ENCODE results near the gene CTRL.

The CTRL gene

DNA sequence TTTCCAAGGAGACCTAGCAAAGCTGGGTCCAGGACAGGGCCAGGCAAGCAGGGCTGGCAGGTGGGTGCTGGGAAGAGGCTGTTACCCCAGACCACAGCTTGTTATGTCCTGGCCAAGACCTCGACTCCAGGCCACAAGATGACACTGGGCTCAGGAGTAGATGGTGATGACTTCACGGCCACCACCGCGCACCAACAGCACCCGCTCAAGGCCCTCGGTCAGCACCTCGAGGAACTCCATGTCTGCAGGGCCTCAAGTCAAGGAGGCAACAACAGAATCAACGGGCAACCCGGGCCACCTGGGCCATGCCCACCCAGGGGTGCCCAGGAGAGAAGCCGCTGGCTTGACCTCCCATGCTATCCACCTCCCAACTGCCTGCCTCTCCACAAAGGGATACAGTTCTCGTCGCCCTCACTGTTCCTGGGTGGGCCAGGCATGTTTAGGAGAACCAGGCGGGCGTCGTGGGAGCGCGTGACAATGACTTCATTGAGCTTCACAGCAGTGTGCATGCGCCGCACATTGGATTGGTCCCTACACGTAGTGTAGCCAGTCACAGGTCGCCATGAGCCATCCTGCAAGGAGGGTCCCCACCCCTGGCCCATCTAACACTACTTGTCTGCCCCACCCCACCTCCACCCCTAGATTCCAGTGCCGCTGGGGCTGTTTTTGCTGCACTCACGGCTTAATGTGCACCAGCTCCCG, 13.2 kb upstream of the CTRL start:
- Histone ChIP-seq H3K79me1 (ENCODE audit: low read length) (no peaks in the 10 kb centered on the region), H3K4me3 (ENCODE audit: low read depth, low read length) (no peak overlapping the region), H3K9me3 (ENCODE audit: insufficient read depth, low read depth, low read length) (peaks cover 6% of the 10 kb centered on the region), H3K79me2 (ENCODE audit: control insufficient read depth, insufficient read depth, low read length, poor library complexity) (no peaks in the 10 kb centered on the region), H3K27me3 (ENCODE audit: insufficient read depth, low read length) (no peaks in the 10 kb centered on the region), H3K9ac (ENCODE audit: low read length) (no peak overlapping the region), H4K8ac (ENCODE audit: low read depth, low read length) (no peak overlapping the region), H3K18ac (ENCODE audit: low read length) (no peak overlapping the region), H4K91ac (ENCODE audit: low read depth, low read length) (no peak overlapping the region), H2BK12ac (ENCODE audit: low read length) (no peak overlapping the region), H4K12ac (ENCODE audit: low read depth, low read length) (no peak overlapping the region), H3K4me1 (ENCODE audit: control insufficient read depth in 1 of 2, insufficient read depth in 2 of 2, low read length in 2 of 2) (no peaks in the 10 kb centered on the region), H2AK5ac (ENCODE audit: low read length) (no peak overlapping the region), H2BK5ac (ENCODE audit: low read depth, low read length, poor library complexity) (no peak overlapping the region), H3K36me3 (ENCODE audit: control insufficient read depth in 1 of 2, insufficient read depth in 2 of 2, low read length in 2 of 2) (peaks cover 92 to 94% of the 10 kb centered on the region in 2 experiments), H2AFZ (ENCODE audit: insufficient read depth, low read length, poor library complexity) (no peak overlapping the region), H3K23ac (ENCODE audit: low read length) (no peak overlapping the region), H3K14ac (ENCODE audit: low read length) (no peak overlapping the region), H3K27ac (ENCODE audit: low read depth, low read length) (no peak overlapping the region), H3K4ac (ENCODE audit: low read depth, low read length) (no peak overlapping the region), H2BK120ac (ENCODE audit: insufficient read depth, low read length, poor library complexity) (no peak overlapping the region), H3K4me2 (ENCODE audit: low read length) (no peak overlapping the region)
- DNase-seq = no peak
- WGBS (ENCODE audit: extremely low coverage, insufficient coverage, insufficient read length) = no CpG with 5 or more reads among the region's 24 CpGs

DNA sequence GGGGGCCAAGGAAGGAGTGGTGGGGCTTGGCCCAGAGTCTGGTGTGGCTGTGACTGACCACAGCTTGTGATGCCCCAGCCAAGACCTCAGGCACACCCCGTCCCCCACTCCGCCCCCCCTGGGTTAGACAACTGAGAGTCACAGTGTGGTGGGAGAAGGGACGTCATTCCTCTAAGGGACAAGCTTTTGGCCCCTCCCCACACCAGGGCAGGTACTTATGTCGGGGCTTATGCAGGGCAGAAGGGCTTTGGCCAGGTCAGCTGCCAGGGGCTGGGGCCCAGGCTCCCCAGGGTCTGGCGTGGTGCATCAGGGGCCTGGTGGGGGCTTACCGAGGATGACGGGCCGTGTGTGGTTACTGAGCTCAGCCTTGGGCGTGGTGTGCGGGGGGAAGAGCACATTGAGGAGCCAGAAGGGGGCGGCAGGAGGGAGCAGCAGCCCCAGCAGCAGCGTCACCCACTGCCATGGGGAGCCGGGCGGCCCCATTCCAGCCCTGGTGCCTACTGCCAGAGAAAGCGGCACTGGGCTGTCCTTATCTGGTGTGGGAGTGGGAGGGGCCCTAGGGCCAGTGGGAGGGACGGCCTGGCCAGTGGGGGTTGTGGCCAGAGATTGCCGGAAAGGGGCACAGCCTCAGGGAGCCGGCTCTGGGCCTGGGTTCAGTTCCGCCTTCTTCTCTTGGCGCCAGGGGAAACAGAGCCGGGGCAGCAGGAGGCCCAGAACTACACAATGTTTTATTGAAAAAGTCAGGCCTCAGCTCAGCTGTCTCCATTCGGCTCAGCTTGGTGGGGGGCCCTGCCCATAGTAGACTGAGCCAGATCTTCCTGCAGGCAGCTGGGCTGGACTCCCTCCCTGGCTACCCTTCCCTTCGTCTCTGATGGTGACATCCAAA, 12.2 kb upstream of the CTRL start, which contains the start of gene LCAT:
LCAT (minus strand) TSS at position 502 of the 886 bp plus-strand sequence; CDS start at position 483, 19 bp downstream.
- Histone ChIP-seq H4K8ac (ENCODE audit: low read depth, low read length) (no peak within 1 kb of the TSS), H2BK12ac (ENCODE audit: low read length) (no peak within 1 kb of the TSS), H2BK120ac (ENCODE audit: insufficient read depth, low read length, poor library complexity) (no peak within 1 kb of the TSS), H2AK5ac (ENCODE audit: low read length) (no peak within 1 kb of the TSS), H3K9me3 (ENCODE audit: insufficient read depth, low read depth, low read length) (peaks cover 6% of the 10 kb centered on the region), H2AFZ (ENCODE audit: insufficient read depth, low read length, poor library complexity) (no peak within 1 kb of the TSS), H3K23ac (ENCODE audit: low read length) (no peak within 1 kb of the TSS), H3K4me2 (ENCODE audit: low read length) (no peak within 1 kb of the TSS), H3K18ac (ENCODE audit: low read length) (no peak within 1 kb of the TSS), H3K79me1 (ENCODE audit: low read length) (no peaks in the 10 kb centered on the region), H3K4ac (ENCODE audit: low read depth, low read length) (no peak within 1 kb of the TSS), H3K4me1 (ENCODE audit: control insufficient read depth in 1 of 2, insufficient read depth in 2 of 2, low read length in 2 of 2) (no peaks in the 10 kb centered on the region), H2BK5ac (ENCODE audit: low read depth, low read length, poor library complexity) (no peak within 1 kb of the TSS), H3K9ac (ENCODE audit: low read length) (no peak within 1 kb of the TSS), H3K14ac (ENCODE audit: low read length) (no peak within 1 kb of the TSS), H4K12ac (ENCODE audit: low read depth, low read length) (no peak within 1 kb of the TSS), H3K27me3 (ENCODE audit: insufficient read depth, low read length) (no peaks in the 10 kb centered on the region), H3K27ac (ENCODE audit: low read depth, low read length) (no peak within 1 kb of the TSS), H4K91ac (ENCODE audit: low read depth, low read length) (no peak within 1 kb of the TSS), H3K36me3 (ENCODE audit: control insufficient read depth in 1 of 2, insufficient read depth in 2 of 2, low read length in 2 of 2) (peaks cover 90 to 92% of the 10 kb centered on the region in 2 experiments), H3K79me2 (ENCODE audit: control insufficient read depth, insufficient read depth, low read length, poor library complexity) (no peaks in the 10 kb centered on the region), H3K4me3 (ENCODE audit: low read depth, low read length) (no peak within 1 kb of the TSS)
- DNase-seq = no peak
- no CpG with 5 or more reads among the region's 23 CpGs for WGBS (ENCODE audit: extremely low coverage, insufficient coverage, insufficient read length)

DNA sequence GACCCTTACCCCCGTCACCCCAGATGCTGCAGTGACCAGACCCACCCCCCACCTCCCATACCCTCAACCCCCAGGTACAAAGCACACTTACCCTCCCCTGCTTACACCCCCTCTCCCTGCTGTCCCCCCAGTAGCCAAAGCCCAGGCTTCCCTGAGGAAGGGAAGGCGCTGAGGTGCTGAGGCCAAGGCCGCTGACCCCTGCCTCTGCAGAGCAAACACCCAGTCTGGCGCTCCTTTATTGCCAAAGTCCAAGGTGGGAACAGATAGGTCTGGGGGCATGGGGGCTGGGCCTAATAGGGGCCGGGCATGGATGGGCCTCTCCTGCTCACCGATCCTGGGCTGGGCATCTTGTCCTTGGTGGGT, 11.6 kb upstream of the CTRL start:
- Histone ChIP-seq H3K36me3 (ENCODE audit: control insufficient read depth in 1 of 2, insufficient read depth in 2 of 2, low read length in 2 of 2) (peaks cover 84 to 86% of the 10 kb centered on the region in 2 experiments), H3K27me3 (ENCODE audit: insufficient read depth, low read length) (no peaks in the 10 kb centered on the region), H4K12ac (ENCODE audit: low read depth, low read length) (no peak overlapping the region), H3K4ac (ENCODE audit: low read depth, low read length) (no peak overlapping the region), H3K18ac (ENCODE audit: low read length) (no peak overlapping the region), H4K91ac (ENCODE audit: low read depth, low read length) (no peak overlapping the region), H3K79me2 (ENCODE audit: control insufficient read depth, insufficient read depth, low read length, poor library complexity) (no peaks in the 10 kb centered on the region), H3K14ac (ENCODE audit: low read length) (no peak overlapping the region), H2BK5ac (ENCODE audit: low read depth, low read length, poor library complexity) (no peak overlapping the region), H3K4me1 (ENCODE audit: control insufficient read depth in 1 of 2, insufficient read depth in 2 of 2, low read length in 2 of 2) (no peaks in the 10 kb centered on the region), H3K4me2 (ENCODE audit: low read length) (no peak overlapping the region), H3K23ac (ENCODE audit: low read length) (no peak overlapping the region), H3K79me1 (ENCODE audit: low read length) (no peaks in the 10 kb centered on the region), H3K9ac (ENCODE audit: low read length) (no peak overlapping the region), H2BK120ac (ENCODE audit: insufficient read depth, low read length, poor library complexity) (no peak overlapping the region), H2AK5ac (ENCODE audit: low read length) (no peak overlapping the region), H2BK12ac (ENCODE audit: low read length) (no peak overlapping the region), H4K8ac (ENCODE audit: low read depth, low read length) (no peak overlapping the region), H2AFZ (ENCODE audit: insufficient read depth, low read length, poor library complexity) (no peak overlapping the region), H3K9me3 (ENCODE audit: insufficient read depth, low read depth, low read length) (peaks cover 6% of the 10 kb centered on the region), H3K27ac (ENCODE audit: low read depth, low read length) (no peak overlapping the region), H3K4me3 (ENCODE audit: low read depth, low read length) (no peak overlapping the region)
- WGBS (ENCODE audit: extremely low coverage, insufficient coverage, insufficient read length) = no CpG with 5 or more reads among the region's 6 CpGs
- no peak for DNase-seq

DNA sequence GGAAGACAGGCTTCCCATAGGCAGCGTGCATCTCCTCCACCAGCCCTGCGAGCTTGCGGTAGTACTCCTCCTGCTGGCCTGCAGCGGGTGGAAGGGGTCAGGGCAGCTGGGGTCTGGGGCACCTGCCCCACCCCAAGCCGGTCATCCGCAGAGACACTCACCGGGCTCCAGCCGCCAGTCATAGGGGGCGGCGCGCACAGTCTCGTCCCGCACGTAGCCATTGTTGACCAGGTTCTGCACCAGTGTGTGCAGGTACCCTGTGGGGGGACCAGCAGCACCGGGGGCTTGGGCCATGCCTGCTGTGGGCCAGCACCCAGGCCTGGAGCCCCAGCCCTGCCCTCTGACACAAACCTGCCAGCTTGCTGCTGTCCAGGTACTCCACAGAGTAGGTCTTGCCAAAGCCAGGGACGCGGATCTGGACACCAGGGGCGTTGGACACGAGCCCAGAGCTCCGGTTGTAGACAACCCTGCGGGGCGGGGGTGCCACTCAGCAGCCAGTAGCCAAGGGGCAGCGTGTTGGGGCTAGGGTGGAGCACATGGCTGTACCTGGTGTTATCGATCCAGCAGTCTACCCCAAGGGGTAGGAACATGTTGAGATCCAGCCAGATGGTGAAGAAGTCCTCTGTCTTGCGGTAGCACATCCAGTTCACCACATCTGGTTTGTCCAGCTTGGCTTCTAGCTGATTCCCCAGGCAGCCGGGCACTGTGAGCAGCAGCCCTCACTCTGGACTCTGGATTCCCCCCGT, 11.0 kb upstream of the CTRL start:
- H3K27ac ChIP-seq (ENCODE audit: low read depth, low read length) = no peak overlapping the region
- no peak overlapping the region for H3K4me3 ChIP-seq (ENCODE audit: low read depth, low read length)
- no peak overlapping the region for H4K8ac ChIP-seq (ENCODE audit: low read depth, low read length)
- H3K9me3 ChIP-seq (ENCODE audit: insufficient read depth, low read depth, low read length) = peaks cover 6% of the 10 kb centered on the region
- no peak for DNase-seq
- no peak overlapping the region for H2BK5ac ChIP-seq (ENCODE audit: low read depth, low read length, poor library complexity)
- no peaks in the 10 kb centered on the region for H3K79me1 ChIP-seq (ENCODE audit: low read length)
- H3K27me3 ChIP-seq (ENCODE audit: insufficient read depth, low read length) = no peaks in the 10 kb centered on the region
- no peak overlapping the region for H3K14ac ChIP-seq (ENCODE audit: low read length)
- H2AK5ac ChIP-seq (ENCODE audit: low read length) = no peak overlapping the region
- H2BK120ac ChIP-seq (ENCODE audit: insufficient read depth, low read length, poor library complexity) = no peak overlapping the region
- H3K9ac ChIP-seq (ENCODE audit: low read length) = no peak overlapping the region
- H4K91ac ChIP-seq (ENCODE audit: low read depth, low read length) = no peak overlapping the region
- no peak overlapping the region for H3K18ac ChIP-seq (ENCODE audit: low read length)
- no peak overlapping the region for H3K4me2 ChIP-seq (ENCODE audit: low read length)
- no peak overlapping the region for H3K4ac ChIP-seq (ENCODE audit: low read depth, low read length)
- H2BK12ac ChIP-seq (ENCODE audit: low read length) = no peak overlapping the region
- peaks cover 79 to 81% of the 10 kb centered on the region in 2 experiments for H3K36me3 ChIP-seq (ENCODE audit: control insufficient read depth in 1 of 2, insufficient read depth in 2 of 2, low read length in 2 of 2)
- no peak overlapping the region for H3K23ac ChIP-seq (ENCODE audit: low read length)
- no CpG with 5 or more reads among the region's 27 CpGs for WGBS (ENCODE audit: extremely low coverage, insufficient coverage, insufficient read length)
- H3K79me2 ChIP-seq (ENCODE audit: control insufficient read depth, insufficient read depth, low read length, poor library complexity) = no peaks in the 10 kb centered on the region
- H2AFZ ChIP-seq (ENCODE audit: insufficient read depth, low read length, poor library complexity) = no peak overlapping the region
- no peaks in the 10 kb centered on the region for H3K4me1 ChIP-seq (ENCODE audit: control insufficient read depth in 1 of 2, insufficient read depth in 2 of 2, low read length in 2 of 2)
- H4K12ac ChIP-seq (ENCODE audit: low read depth, low read length) = no peak overlapping the region

Measured in trophoblast cell (in vitro differentiated cells and primary cell).